GM12892 (cell line): ENCODE results near the gene PCDHGA11.

Experiments used
- POLR2A ChIP-seq: IDR thresholded peaks from 2 replicates; pipeline ENCODE4 v1.6.1; 2011; ENCODE audit warnings: low read depth, low read length, control low read depth
- TAF1 ChIP-seq: IDR thresholded peaks from 2 replicates; pipeline ENCODE4 v1.6.1; 2011; ENCODE audit warnings: low read depth, mild to moderate bottlenecking, control low read depth, low read length, borderline replicate concordance

DNA sequence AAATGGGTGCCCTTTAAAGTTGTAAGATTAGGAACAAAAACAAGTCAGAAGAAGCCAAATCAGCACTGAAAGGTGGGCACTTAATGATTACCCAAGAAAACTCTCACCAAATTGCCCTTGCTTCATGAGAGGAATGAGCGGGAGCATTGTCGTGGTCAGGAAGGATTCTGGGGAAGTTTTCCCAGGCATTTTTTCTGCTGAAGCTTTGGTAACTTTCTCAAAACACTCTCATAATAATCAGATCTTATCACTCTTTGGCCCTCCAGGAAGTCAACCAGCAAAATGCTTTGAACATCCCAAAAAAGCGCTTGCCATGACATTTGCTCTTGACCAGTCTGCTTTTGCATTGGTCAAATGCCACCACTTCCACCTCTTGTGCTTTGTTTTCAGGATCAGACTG lies 44.5 kb downstream of the PCDHGA11 start:
- TF ChIP-seq TAF1 (no peak), POLR2A (no peak)
